Neural crest cell (in vitro differentiated cells): ENCODE data around the gene C4B. TPM values are rescaled to one million over a fixed set of nuclear protein-coding genes. Genes with fewer than 3 reads are reported as not detected.
"Not testable (repeated sequence)": the region's sequence is repeated elsewhere in the genome, so short reads cannot be mapped to it uniquely, and the experiment has no call there.

Source experiments
- DNase-seq: peaks from one replicate; pipeline ENCODE4 v3.0.0; 2021; ENCODE audit warnings: low read depth, mixed read lengths, low spot score
- H3K27ac Mint-ChIP-seq: one replicate; pipeline ENCODE4 v1.8.0; 2021; ENCODE audit warnings: mild to moderate bottlenecking, mixed read lengths; ENCODE audit not compliant: unreplicated experiment
- H3K27me3 Mint-ChIP-seq: 2 replicates; pipeline ENCODE4 v1.8.0; 2021; ENCODE audit warnings: low read depth, mild to moderate bottlenecking, mixed read lengths
- H3K36me3 Mint-ChIP-seq: 2 replicates; pipeline ENCODE4 v1.8.0; 2021; ENCODE audit warnings: low read depth, mild to moderate bottlenecking, mixed read lengths
- H3K4me1 Mint-ChIP-seq: 2 replicates; pipeline ENCODE4 v1.8.0; 2021; ENCODE audit warnings: mixed read lengths
- H3K4me3 Mint-ChIP-seq: one replicate; pipeline ENCODE4 v1.8.0; 2021; ENCODE audit warnings: mild to moderate bottlenecking, mixed read lengths
- H3K9me3 Mint-ChIP-seq: 2 replicates; pipeline ENCODE4 v1.8.0; 2021; ENCODE audit warnings: mixed read lengths
- total RNA-seq: library from RNA; stranded (reverse); gene quantifications from 2 replicates; pipeline ENCODE4 v1.2.1, GENCODE V29; 2021

Gene C4B
- total RNA-seq, 1 donor from 2014 or later: 5.3 TPM

- H3K4me3 Mint-ChIP-seq, H3K4me1 Mint-ChIP-seq, H3K27me3 Mint-ChIP-seq, H3K27ac Mint-ChIP-seq, DNase-seq, H3K36me3 Mint-ChIP-seq, H3K9me3 Mint-ChIP-seq: not testable (repeated sequence)
Observed at GRCh38 chr6:32005991-32006529, 8.5 kb upstream of the C4B start.

- H3K4me3 Mint-ChIP-seq, H3K4me1 Mint-ChIP-seq, H3K27me3 Mint-ChIP-seq, H3K36me3 Mint-ChIP-seq, DNase-seq, H3K27ac Mint-ChIP-seq, H3K9me3 Mint-ChIP-seq: not testable (repeated sequence)
Observed at GRCh38 chr6:32007086-32007485, 7.5 kb upstream of the C4B start.

GRCh38 chr6:32008037-32008436 is 6.6 kb upstream of the C4B start:
- H3K36me3 Mint-ChIP-seq, H3K4me1 Mint-ChIP-seq, H3K27ac Mint-ChIP-seq, H3K4me3 Mint-ChIP-seq, DNase-seq, H3K27me3 Mint-ChIP-seq, H3K9me3 Mint-ChIP-seq: not testable (repeated sequence)

GRCh38 chr6:32008616-32009015 is 6.0 kb upstream of the C4B start:
- DNase-seq, H3K4me3 Mint-ChIP-seq, H3K27me3 Mint-ChIP-seq, H3K27ac Mint-ChIP-seq, H3K36me3 Mint-ChIP-seq, H3K9me3 Mint-ChIP-seq, H3K4me1 Mint-ChIP-seq: not testable (repeated sequence)

GRCh38 chr6:32009537-32009936 is 5.1 kb upstream of the C4B start:
- H3K27me3 Mint-ChIP-seq, H3K9me3 Mint-ChIP-seq, H3K4me3 Mint-ChIP-seq, H3K27ac Mint-ChIP-seq, H3K36me3 Mint-ChIP-seq, H3K4me1 Mint-ChIP-seq, DNase-seq: not testable (repeated sequence)

GRCh38 chr6:32010856-32011530 is 3.6 kb upstream of the C4B start:
- H3K27ac Mint-ChIP-seq, H3K9me3 Mint-ChIP-seq, H3K36me3 Mint-ChIP-seq, H3K27me3 Mint-ChIP-seq, H3K4me1 Mint-ChIP-seq, H3K4me3 Mint-ChIP-seq, DNase-seq: not testable (repeated sequence)

- H3K9me3 Mint-ChIP-seq, H3K36me3 Mint-ChIP-seq, H3K4me3 Mint-ChIP-seq, H3K4me1 Mint-ChIP-seq, H3K27me3 Mint-ChIP-seq, DNase-seq: not testable (repeated sequence)
- peak overlapping the region; percentile 57 for H3K27ac Mint-ChIP-seq
Observed at GRCh38 chr6:32012941-32013617, 1.5 kb upstream of the C4B start.

- not testable (repeated sequence) for H3K27me3 Mint-ChIP-seq, H3K4me1 Mint-ChIP-seq, H3K4me3 Mint-ChIP-seq, H3K36me3 Mint-ChIP-seq, H3K9me3 Mint-ChIP-seq, H3K27ac Mint-ChIP-seq, DNase-seq
Observed at GRCh38 chr6:32013738-32014137, 857 bp upstream of the C4B start.

GRCh38 chr6:32022100-32022499 is 7.5 kb downstream of the C4B start:
- not testable (repeated sequence) for H3K4me3 Mint-ChIP-seq, H3K9me3 Mint-ChIP-seq, H3K27ac Mint-ChIP-seq, H3K4me1 Mint-ChIP-seq, H3K36me3 Mint-ChIP-seq, H3K27me3 Mint-ChIP-seq, DNase-seq

GRCh38 chr6:32028631-32029030 is 14.0 kb downstream of the C4B start:
- H3K27me3 Mint-ChIP-seq, H3K27ac Mint-ChIP-seq, H3K4me1 Mint-ChIP-seq, H3K4me3 Mint-ChIP-seq, H3K36me3 Mint-ChIP-seq, H3K9me3 Mint-ChIP-seq, DNase-seq: not testable (repeated sequence)

GRCh38 chr6:32029553-32029952 is 15.0 kb downstream of the C4B start:
- not testable (repeated sequence) for H3K9me3 Mint-ChIP-seq, H3K27ac Mint-ChIP-seq, DNase-seq, H3K4me3 Mint-ChIP-seq, H3K27me3 Mint-ChIP-seq, H3K36me3 Mint-ChIP-seq, H3K4me1 Mint-ChIP-seq

GRCh38 chr6:32035283-32036013 is 20.9 kb downstream of the C4B start:
- H3K4me3 Mint-ChIP-seq, H3K9me3 Mint-ChIP-seq, H3K27me3 Mint-ChIP-seq, DNase-seq, H3K27ac Mint-ChIP-seq, H3K36me3 Mint-ChIP-seq, H3K4me1 Mint-ChIP-seq: not testable (repeated sequence)

- not testable (repeated sequence) for H3K4me3 Mint-ChIP-seq, H3K36me3 Mint-ChIP-seq, H3K9me3 Mint-ChIP-seq, H3K27ac Mint-ChIP-seq, H3K27me3 Mint-ChIP-seq, H3K4me1 Mint-ChIP-seq, DNase-seq
Observed at GRCh38 chr6:32037136-32037535, 22.5 kb downstream of the C4B start.
